GM19351 (cell line): ENCODE results near the gene MAP7D1.
"Not testable (repeated sequence)": the region's sequence is repeated elsewhere in the genome, so short reads cannot be mapped to it uniquely, and the experiment has no call there.

ENCODE experiments used
- ATAC-seq: cut with Tn5 transposase; IDR thresholded peaks from one replicate; pipeline ENCODE4 v1.9.1; 2021; ENCODE audit warnings: mild to moderate bottlenecking, moderate library complexity; ENCODE audit not compliant: unreplicated experiment

Gene MAP7D1

DNA sequence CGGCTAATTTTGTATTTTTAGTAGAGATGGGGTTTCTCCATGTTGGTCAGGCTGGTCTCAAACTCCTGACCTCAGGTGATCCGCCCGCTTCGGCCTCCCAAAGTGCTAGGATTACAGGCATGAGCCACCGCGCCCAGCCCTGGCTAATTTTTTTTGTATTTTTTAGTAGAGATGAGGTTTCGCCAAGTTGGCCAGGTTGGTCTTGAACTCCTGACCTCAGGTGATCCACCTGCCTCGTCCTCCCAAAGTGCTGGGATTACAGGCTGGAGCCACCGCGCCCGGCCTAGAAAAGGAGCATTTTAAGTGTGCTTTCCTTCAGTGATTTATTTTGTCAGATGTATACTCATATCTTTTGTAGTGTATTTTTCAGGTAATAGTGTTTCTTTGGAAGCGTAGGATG is 74.3 kb downstream of the MAP7D1 start:
- not testable (repeated sequence) for ATAC-seq
